ENCODE data around the gene CPM.

GRCh38 chr12:68865399-68866164, 67.4 kb downstream of the CPM start:
- no peak for TF ChIP-seq EZH2phosphoT487 (IDR thresholded peaks at IDR 0.05; ENCODE audit: borderline replicate concordance, low read length)
- TF ChIP-seq CTCF (conservative IDR thresholded peaks at IDR 0.05; ENCODE audit: low read depth, low read length) = no peak
